ENCODE data around the gene PICALM. TPM values are rescaled to one million over a fixed set of nuclear protein-coding genes. Genes with fewer than 3 reads are reported as not detected.

PICALM gene
- polyA plus RNA-seq, 3 donors: 62.4 to 241 (median 81.0) TPM

GRCh38 chr11:86072211-86072610 lies 3.3 kb upstream of the PICALM start:
- Mint-ChIP-seq H3K9me3 (peaks cover 0 to 5% (median 2%) of the 10 kb centered on the region in 7 donors), H3K4me1 (peaks cover 24% of the 10 kb centered on the region), H3K27me3 (ENCODE audit: low read depth in 3 of 3) (peaks cover 0 to 6% (median 2%) of the 10 kb centered on the region in 3 donors), H3K27ac (no peak overlapping the region), H3K4me3 (no peak overlapping the region), H3K36me3 (peaks cover 0 to 5% of the 10 kb centered on the region in 2 donors)
- H3K27me3 ChIP-seq (ENCODE audit: control insufficient read depth in 2 of 2, insufficient read depth in 2 of 2, low read length in 2 of 2): no peaks in the 10 kb centered on the region
- no peak overlapping the region for H3K4me2 ChIP-seq (replicated peaks; ENCODE audit: extremely low read depth, low read length, poor library complexity, severe bottlenecking)
- peaks cover 14 to 20% of the 10 kb centered on the region in 2 donors for H3K4me1 ChIP-seq (ENCODE audit: control insufficient read depth in 1 of 2, insufficient read depth in 2 of 2, low read length in 2 of 2)
- peaks cover 9% of the 10 kb centered on the region for H4K20me1 ChIP-seq (ENCODE audit: insufficient read depth, low read length)
- no peak overlapping the region for H2AFZ ChIP-seq (ENCODE audit: insufficient read depth, low read depth, low read length, poor library complexity, severe bottlenecking)
- no peak for TF ChIP-seq CTCF (IDR thresholded peaks at IDR 0.05)
- H3K27ac ChIP-seq (ENCODE audit: low read depth in 1 of 2, low read length in 2 of 2): no peak overlapping the region
- no peak for DNase-seq
- H3K9me3 ChIP-seq (replicated peaks in 1 of 2; ENCODE audit: control insufficient read depth in 1 of 2, insufficient read depth in 1 of 2, low read length in 2 of 2): no peaks in the 10 kb centered on the region
- intact Hi-C loops (cut with micrococcal nuclease): loop anchor here in 1 of 2 donors (10.0 kb wide), 1 partner anchor 63 kb away; no protein-coding TSS in a partner anchor
- H3K36me3 ChIP-seq (replicated peaks in 1 of 2; ENCODE audit: control insufficient read depth in 1 of 2, insufficient read depth in 2 of 2, low read length in 2 of 2): no peaks in the 10 kb centered on the region
- WGBS (ENCODE audit: insufficient coverage): no CpG with 5 or more reads among the region's 5 CpGs
- no peak overlapping the region for H3K4me3 ChIP-seq (replicated peaks in 1 of 3; ENCODE audit: low read depth in 2 of 3, low read length in 3 of 3)
- peaks cover 20% of the 10 kb centered on the region for H3K79me2 ChIP-seq (ENCODE audit: insufficient read depth, low read length)
- H3K9ac ChIP-seq (ENCODE audit: insufficient read depth, low read length, poor library complexity, severe bottlenecking): no peak overlapping the region

- Histone ChIP-seq H3K27ac (ENCODE audit: low read depth in 1 of 2, low read length in 2 of 2) (peak overlapping the region; percentile 13 to 99), H3K4me2 (replicated peaks; ENCODE audit: extremely low read depth, low read length, poor library complexity, severe bottlenecking) (peak overlapping the region; percentile 90), H2AFZ (ENCODE audit: insufficient read depth, low read depth, low read length, poor library complexity, severe bottlenecking) (no peak overlapping the region), H3K9me3 (replicated peaks in 1 of 2; ENCODE audit: control insufficient read depth in 1 of 2, insufficient read depth in 1 of 2, low read length in 2 of 2) (no peaks in the 10 kb centered on the region), H3K4me3 (replicated peaks in 1 of 3; ENCODE audit: low read depth in 2 of 3, low read length in 3 of 3) (peak overlapping the region in 1 of 3 experiments; percentile 100), H3K27me3 (ENCODE audit: control insufficient read depth in 2 of 2, insufficient read depth in 2 of 2, low read length in 2 of 2) (no peaks in the 10 kb centered on the region), H4K20me1 (ENCODE audit: insufficient read depth, low read length) (peaks cover 26% of the 10 kb centered on the region), H3K79me2 (ENCODE audit: insufficient read depth, low read length) (peaks cover 38% of the 10 kb centered on the region), H3K36me3 (replicated peaks in 1 of 2; ENCODE audit: control insufficient read depth in 1 of 2, insufficient read depth in 2 of 2, low read length in 2 of 2) (no peaks in the 10 kb centered on the region), H3K9ac (ENCODE audit: insufficient read depth, low read length, poor library complexity, severe bottlenecking) (no peak overlapping the region), H3K4me1 (ENCODE audit: control insufficient read depth in 1 of 2, insufficient read depth in 2 of 2, low read length in 2 of 2) (peaks cover 18 to 24% of the 10 kb centered on the region in 2 donors)
- H3K9me3 Mint-ChIP-seq: peaks cover 0 to 5% (median 2%) of the 10 kb centered on the region in 7 donors
- 60% methylated on average over 1 of the region's 2 CpGs for WGBS (ENCODE audit: insufficient coverage)
- H3K4me3 Mint-ChIP-seq: peak overlapping the region in 1 of 2 donors; percentile 88
- DNase-seq: no peak
- peaks cover 0 to 6% (median 0%) of the 10 kb centered on the region in 3 donors for H3K27me3 Mint-ChIP-seq (ENCODE audit: low read depth in 3 of 3)
- intact Hi-C loops (cut with micrococcal nuclease): loop anchor here in 1 of 2 donors (10.0 kb wide), 1 partner anchor 64 kb away; no protein-coding TSS in a partner anchor
- H3K36me3 Mint-ChIP-seq: peaks cover 2 to 7% of the 10 kb centered on the region in 2 donors
- peaks cover 24% of the 10 kb centered on the region for H3K4me1 Mint-ChIP-seq
- TF ChIP-seq CTCF (IDR thresholded peaks at IDR 0.05): no peak
- H3K27ac Mint-ChIP-seq: peak overlapping the region; percentile 99 to 100 (median 99)
These were observed 1.5 kb upstream of the PICALM start for GRCh38 chr11:86070142-86071056.
